Fibroblast of skin of right quadriceps (primary cell): ENCODE data around the gene SNRK.

Experiments
- DNase-seq: peaks from one replicate; pipeline ENCODE4 v3.0.0-alpha.2; 2013

Gene SNRK

DNA sequence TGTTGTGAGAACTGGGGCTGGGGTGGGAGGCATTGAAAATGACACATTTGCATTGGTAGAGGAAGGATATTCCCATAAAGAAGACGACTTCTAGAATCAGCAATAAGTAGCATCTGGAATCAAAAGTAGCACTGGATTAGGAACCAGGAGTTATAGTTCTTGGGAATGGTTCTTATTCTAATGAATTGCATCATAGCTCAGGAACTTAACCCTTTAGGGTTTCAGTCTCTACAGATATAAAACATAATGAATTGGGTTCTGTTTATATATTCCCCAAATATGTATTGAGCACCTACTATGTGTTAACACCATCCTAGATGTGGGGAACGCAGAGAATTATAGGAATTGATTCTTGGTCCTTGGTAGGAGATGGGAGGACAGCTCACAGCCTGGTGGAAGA lies 16.3 kb upstream of the SNRK start:
- DNase-seq, result no peak

DNA sequence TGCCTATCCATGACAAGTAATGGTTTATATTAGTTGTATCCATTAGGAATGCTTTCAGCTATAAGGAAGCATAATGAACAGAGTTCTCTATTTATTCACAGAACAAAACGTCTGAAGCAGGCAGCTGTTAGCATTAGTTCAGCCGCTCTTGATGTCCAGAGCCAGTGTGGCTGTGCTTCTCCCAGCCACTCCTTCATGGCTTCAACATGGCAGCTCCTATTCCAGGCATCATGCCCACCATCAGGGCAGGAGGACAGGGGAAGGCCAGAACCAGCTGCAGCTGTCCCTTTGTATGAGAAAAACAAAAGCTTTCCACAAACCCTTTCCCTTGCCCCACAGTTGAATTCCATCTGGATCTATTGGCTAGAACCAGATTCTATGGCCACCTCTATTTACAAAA lies 12.9 kb upstream of the SNRK start:
- DNase-seq, result no peak

DNA sequence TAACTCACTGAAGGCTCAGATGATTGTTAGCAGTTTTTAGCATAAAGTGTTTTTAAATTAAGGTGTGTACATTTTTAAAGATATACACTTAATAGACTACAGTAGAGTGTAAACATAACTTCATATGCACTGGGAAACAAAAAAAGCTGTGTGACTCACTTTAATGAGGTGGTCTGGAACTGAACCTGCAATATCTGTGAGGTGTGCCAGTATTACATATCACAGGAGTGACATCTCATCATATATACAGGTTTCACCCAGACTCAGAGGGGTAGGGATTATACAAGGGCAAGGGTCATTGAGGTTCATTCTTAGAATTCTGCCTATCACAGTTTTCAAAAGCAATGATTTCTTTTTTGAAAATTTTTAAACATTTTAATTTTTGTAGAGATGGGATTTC lies 7.3 kb upstream of the SNRK start:
- DNase-seq, result no peak

DNA sequence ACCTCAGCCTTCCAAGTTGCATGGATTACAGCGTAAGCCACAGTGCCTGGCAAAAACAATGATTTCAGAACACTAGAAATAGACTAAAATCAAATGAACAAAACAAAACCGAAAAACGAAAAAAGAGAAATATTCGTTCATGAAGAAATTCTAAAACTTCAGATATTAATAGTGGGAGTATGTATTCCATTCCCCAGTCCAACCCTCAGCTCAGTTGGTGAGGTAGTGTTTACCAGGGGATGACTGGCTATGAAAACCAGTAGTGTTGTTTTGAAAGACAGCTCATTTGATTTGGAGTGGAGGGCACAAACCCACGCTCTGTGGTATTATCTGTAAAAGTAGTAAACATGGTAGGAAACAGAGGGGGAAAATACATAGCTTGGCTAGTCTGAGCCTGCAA lies 6.8 kb upstream of the SNRK start:
- DNase-seq, result no peak

DNA sequence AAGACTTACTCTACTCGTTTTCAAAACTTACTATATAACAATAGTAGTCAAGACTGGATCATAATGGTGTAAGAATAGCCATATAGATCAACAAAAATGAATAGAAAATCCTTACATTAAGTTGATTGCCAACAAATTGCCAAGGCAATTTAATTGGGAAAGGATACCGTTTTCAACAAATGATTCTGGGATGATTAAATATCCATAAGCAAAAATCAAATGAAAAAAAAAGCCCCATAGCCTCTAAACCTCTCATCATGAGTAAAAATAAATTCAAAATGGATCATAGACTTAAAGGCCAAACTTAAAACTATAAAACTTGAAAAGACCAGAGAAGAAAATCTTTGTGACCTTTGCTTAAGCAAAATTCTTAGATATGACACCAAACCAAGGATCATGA lies 5.3 kb upstream of the SNRK start:
- DNase-seq, result no peak

DNA sequence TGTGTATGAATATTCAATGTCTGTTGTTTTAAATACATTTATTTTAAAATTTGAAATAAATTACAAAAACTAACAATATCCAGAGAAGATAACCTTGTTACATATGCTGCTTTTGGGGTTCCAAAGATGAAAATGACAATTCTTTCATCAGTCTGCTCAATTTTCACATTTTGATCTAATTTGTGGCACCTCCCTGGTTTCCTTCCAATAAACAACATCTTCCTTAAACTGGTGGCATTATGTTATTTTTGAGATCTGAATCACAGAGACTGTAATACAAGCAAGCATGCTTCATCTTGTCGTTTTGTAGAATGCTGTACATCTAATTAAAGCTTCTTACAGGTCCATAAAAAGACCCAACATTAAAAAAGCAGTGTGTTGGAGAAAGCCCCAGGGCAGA lies 2.2 kb upstream of the SNRK start:
- no peak for DNase-seq

DNA sequence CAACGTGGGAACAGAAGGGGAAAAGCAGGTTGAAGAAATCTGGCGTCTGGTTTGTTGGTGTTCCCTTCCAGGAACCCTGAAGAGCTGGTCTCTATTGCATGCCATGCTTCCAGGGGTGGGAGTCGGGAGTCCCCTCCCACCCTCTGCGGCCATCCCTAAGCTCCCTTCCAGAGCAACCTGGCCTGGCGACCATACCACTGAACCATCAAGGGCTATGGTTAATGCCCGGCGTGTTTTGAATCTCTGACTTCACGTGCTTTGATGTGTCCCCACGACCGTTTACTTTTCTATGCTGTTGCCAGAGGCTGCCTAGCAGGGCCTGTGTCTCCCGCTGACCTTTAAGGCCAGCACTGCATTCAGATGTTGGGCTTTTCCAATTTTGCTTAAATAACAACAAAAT lies 696 bp upstream of the SNRK start:
- no peak for DNase-seq

DNA sequence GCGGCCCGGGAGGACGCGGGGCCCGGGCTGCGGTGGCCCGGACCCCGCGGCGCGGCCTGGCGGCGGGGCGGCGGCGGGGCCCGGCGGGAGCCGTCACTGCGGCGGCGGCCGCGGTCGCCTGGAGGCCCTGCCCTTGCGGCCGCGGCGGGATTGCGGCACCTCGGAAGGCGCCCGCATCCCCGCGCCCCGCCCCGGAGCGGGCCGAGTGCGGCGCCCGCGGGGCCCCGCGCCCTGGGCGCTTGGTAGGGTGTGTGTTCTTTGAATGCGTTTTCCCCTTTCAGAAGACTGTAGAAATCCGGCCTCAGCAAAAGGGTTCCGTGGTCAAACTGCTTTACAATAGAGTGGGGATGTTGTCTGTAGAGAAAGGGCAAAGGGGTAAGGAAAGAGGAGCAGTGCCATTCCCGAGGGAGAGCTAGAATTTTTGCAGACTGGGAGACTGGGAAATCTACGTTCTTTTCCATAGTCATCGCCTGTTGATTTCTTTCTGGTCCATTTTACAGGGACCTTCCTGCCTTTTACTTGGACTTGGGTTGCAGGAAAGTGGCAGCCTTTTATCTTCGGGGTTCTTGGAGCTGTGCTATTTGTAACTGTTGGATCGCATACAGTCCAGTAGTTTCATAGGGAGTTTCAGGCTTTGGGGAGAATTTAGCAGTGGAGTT lies 630 bp downstream of the SNRK start:
- peak; percentile 14 for DNase-seq

DNA sequence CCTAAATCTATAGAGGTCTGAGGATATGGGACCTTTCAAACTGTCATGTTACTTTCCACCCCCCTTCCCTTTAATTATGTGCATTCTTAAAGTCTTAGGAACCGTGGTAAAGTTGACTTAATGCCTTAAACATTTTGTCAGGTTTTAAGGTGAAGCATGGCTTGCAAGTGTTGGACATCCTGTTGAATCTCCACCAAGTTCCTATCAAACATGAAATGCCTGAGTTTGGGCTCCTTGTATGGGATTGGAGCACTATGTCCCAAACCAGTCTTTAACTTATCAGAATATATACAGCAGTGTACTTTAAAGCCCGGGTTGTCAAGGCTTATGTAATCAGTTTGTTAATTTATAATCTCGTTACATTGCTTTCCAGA lies 1.1 kb downstream of the SNRK start:
- peak; percentile 3 for DNase-seq

DNA sequence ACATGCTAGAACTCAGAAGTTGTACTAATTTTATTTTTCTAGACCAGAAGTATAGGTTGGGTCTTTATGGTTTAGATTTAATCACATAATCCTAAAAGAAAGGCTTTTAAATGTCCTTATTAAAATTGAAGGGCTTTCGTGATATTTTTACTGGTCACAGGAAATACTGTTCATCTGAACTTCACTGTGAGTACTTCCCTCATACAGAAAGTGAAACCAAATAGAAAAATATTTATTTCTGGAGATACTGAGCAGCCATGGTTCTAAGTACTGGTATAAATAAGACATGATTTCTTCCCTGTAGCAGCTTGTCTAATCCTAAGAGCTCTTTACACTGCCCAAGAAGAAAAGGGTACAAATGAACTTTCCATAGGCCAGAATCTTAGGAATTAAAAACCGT lies 2.0 kb downstream of the SNRK start:
- DNase-seq, result peak; percentile 8

DNA sequence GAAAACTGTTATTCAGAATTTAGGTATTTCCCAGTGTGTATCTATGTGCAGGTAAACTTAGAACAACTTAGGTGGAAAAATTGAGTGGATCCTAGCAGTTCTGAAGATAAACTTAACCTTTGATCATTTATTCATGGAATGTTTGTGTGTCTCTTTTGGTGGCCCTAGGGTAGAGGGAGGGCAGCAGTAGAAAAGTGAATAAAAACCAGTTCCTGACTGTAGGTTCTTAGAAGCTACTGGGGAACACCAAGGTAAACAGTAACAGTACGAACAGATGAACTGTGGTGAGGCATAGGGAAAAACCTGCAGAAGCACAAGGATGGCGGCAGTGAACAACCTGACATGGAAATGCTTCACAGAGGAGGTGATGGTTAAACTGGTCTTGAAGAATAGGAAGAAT lies 2.5 kb downstream of the SNRK start:
- DNase-seq, result no peak

DNA sequence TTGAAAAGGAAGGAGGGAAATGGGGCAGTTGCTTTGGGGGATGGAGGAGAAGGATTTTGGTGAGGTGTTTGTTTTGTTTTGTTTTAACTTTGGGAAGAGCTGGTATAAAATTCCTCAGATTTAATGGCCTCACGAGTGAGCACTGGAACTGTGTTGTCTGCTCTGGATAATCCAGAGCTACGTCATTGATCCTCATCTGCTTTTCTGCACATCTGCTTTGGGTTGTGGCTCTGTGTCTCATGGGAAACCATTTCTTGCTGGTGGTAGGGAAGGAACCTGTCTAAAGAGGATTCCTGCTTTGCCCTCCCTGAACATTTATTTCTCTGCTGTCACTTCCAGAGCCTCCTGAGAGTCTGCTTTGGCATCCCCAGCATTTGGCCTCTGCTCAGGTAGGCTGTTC lies 3.1 kb downstream of the SNRK start:
- DNase-seq, result peak; percentile 38

DNA sequence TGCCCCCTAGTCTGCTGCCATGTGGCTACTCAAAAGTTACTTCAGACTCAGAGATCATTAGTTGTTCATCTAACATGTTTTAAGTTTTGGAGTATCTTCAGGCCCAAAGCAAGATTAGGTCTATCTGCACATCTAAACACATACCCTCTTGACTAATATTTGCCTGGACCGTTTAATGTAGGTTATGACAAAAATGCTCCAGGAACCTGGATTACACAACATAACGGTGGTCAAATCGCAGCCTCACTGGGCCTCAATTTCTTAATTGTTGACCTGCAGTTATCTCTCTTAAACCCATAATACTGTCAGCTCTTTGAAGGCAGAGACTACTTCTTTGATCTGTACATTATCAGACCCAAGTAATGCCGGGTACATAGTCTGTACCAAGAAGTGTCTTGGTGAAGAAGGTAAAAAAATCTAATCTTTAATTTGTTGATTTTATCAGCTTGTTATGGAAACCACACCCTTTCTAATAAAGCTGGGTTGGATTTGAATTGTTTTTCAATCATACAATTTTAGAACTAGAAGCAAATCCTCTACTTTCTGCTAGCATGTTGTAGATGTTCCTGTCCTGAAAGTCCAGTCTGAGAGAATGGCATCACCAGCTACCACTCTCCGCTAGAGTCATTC lies 3.6 kb downstream of the SNRK start:
- no peak for DNase-seq

DNA sequence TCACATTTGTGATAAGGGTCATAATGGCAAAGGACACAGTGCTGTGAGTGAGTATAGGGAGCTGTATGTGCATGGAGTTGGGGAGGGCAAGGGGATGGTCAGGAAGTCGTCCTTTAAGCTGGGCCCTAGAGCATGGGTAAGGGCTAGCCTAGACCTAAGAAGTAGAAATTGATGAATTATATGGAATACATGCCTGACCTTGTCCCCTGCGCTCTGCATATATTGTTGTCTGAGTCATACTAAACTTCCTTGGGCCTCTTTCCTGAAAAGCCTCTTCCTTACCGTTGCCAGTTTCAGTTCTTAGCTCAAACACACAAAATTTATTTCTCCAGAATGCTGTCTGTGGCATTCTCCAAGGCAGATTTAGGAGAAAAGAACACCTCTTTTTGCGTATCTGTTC lies 4.6 kb downstream of the SNRK start:
- DNase-seq, result no peak

DNA sequence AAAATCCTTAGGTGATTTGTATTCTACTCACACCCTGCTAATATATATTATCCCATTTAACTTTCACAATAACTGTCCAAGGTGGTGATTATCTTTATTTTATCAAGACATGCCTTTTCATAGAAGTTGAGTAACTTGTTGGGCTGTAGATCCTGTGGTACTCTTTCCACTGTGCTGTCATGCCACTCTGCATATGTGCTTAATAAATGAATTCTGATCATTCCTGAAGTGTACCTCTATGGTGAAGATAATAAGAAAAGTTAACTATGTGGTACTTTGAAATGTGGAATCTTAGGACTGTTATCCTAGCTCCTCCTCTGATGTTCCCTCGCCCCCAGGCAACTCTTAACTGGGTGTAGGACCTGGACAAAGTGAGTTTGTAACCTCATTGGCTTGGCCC lies 5.2 kb downstream of the SNRK start:
- peak; percentile 15 for DNase-seq

DNA sequence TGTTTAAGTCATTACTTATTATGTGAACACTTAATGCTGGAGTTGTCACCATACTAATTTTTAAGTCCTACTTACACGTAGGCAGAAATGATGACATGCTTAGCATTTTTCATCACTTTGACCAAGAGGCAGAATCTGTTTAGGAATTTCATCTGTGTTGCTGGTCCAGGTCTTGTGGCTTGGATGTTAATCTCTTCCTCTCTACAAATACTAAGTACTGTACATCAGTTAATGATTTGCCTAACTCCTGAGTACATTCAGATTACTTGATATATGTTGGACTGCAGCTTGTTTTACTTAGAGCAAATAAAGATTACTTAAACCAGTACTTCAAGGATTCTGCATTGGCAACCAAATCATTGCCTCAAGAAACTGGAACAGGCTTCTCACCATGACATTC lies 8.6 kb downstream of the SNRK start:
- peak; percentile 11 for DNase-seq

DNA sequence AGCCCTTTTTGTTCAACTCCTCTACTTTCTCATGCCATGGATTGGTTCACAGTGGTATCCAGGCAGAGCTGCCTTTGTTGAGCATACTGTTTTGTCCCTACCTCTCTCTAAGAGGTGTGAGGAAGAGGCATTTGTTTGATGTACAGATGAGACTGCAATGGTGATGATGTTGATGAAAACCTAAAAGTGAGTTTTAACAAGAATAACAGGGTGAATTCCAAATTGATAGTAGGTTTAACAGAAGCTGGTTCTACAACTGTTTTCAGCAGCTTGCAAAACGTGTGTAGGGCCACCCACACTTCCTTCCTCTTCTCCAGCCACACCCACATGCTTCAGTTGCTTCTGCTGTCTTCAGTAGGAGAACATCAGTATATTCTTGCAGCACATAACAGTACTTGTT lies 10.2 kb downstream of the SNRK start:
- no peak for DNase-seq

DNA sequence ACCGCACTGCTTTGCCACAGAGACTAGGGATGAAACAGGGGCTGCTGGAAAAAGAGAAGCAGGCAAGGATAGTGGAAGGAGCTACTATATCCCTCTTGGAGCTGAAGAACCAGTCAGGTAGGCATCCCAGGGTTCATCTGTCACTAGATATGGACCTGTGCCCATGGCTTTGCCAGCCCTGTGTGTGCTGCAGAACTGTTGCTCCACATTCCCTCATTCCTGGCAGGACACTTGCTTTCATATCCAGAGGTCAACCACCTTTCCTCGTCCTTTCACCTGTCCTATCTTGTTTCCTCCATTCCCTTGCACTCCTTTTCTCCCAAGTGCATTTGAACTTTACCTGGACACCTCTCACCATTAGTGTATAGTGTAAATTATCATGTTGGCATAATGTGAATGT lies 12.0 kb downstream of the SNRK start:
- DNase-seq, result no peak

DNA sequence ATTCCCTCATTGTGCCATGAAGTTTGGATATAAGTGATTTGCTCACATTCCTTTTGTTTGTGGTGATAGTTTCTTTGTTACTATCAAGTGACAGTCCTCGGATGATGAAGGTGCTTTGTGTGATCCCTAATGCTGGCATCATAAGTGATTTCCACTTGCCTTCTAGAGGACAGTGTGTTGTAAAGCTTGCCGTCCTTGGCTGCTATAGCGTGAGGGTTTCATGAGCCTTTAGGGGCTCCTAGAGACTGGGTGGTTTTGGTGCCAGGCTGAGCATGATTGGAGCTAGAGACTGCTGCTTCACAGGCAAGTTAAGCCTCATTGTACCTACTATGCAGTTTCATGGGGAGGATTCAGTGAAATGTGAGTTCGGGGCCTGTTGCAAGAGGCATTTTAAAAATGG lies 12.4 kb downstream of the SNRK start:
- no peak for DNase-seq

DNA sequence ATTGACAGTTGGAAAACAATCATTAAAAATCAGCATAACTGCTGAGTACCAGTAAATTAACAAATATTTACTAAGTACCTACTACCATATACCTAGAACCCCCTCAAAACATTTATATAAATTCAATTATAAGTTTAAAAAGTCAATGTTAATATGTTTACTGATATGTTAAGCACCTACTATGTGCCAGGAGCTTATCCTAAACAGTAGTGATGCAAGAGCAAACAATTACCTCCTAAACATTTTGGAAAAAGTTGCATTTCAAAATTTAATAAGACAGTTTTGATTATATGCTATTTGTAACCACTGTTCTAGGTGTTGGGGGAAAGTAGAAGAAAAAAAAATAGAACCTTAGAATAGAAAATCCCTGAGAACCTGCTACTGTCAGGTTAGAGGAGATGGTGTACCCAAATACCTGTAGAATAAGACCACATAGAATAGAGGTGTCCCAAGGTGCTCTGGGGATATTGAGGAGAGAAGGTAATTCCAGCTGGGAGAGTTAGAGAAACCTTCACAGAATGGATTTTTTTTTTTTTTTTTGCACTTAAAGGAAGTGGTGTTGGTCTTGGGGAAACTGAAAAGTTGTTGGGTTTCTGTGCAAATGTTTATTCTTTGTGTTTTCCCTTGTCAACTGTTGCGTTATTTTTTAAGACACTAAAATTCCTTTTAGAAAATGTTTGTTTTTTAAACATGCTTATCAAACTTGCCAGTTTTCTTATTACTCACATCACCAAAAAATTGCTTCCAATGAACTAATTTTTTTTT lies 16.0 kb downstream of the SNRK start:
- DNase-seq, result no peak

DNA sequence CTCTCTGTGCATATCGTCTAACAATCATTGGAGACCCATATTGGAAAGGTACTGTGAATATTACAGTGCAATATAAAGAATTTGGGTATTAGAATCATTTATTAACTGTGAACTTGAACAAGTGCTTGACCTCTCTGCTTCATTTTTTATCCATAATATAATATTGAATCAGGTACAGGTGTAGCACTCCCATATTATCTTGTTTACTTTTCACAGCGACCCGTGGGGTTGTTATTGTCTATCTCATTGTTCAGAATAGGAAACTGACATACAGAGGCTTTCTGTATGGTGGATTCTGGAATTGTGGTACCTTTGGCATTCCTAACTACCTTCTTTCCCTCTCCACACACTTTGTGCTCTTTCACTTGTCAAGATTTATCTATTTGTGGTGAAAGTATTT lies 17.8 kb downstream of the SNRK start:
- no peak for DNase-seq

DNA sequence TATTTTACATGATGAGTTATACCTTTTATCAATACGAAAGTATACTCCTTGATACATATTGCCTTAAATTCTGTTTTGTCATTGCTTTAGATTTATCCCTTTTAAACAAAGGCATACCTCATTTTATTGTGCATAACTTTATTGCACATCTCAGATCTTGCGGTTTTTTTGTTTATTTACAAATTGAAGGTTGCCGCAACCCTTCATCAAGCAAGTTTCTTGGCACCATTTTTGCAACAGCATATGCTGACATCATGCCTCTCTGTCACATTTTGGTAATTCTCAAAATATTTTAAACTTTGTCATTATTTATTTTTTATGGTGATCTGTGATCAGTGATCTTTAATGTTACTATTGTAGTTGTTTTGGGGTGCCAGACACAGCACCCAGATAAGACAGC lies 20.9 kb downstream of the SNRK start:
- no peak for DNase-seq

DNA sequence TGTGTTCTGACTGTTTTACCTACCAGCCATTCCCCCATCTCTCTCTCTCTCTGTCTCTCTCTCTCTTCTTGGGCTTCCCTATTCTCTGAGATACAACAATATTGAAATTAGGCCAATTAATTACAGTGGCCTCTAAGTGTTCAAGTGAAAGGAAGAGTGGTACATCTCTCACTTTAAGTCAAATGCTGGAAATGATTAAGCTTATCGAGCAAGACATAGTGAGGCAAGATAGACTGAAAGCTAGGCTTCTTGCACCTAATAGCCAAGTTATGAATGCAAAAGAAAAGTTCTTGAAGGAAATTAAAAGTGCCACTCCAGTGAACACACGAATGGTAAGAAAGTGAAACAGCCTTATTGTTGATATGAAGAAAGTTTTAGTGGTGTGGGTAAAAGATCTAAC lies 21.3 kb downstream of the SNRK start:
- DNase-seq, result no peak
